ENCODE measurements around the gene TRIM39.
"Not testable (repeated sequence)": the region's sequence is repeated elsewhere in the genome, so short reads cannot be mapped to it uniquely, and the experiment has no call there.

TRIM39 gene

GRCh38 chr6:30326526-30327231 is at the start of gene TRIM39:
TRIM39 (plus strand) TSS chr6:30326927; CDS start chr6:30329318, 2,391 bp downstream.
- peak; percentile 85 for DNase-seq

GRCh38 chr6:30280988-30281387 is 45.7 kb upstream of the TRIM39 start:
- not testable (repeated sequence) for DNase-seq

DNA sequence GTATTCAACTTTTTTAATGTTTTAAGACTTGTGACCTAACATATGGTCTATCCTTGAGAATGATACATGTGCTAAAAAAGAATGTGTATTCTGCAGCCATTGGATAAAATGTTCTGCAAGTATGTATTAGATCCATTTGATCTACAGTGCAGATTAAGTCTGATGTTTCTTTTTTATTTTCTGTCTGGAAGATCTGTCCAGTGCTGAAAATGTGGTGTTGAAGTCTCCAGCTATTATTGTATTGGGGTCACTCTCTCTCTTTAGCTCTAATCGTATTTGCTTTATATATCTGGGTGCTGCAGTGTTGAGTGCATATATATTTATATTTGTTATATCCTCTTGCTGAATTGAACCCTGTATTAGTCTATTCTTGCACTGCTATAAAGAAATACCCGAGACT is 44.2 kb upstream of the TRIM39 start:
- no peak for DNase-seq

GRCh38 chr6:30283761-30284160 is 43.0 kb upstream of the TRIM39 start:
- no peak for DNase-seq

GRCh38 chr6:30287139-30287538 is 39.6 kb upstream of the TRIM39 start:
- DNase-seq = no peak

- DNase-seq = no peak
Measured at GRCh38 chr6:30295837-30296236, 30.9 kb upstream of the TRIM39 start.

- DNase-seq = no peak
Measured at GRCh38 chr6:30304002-30304401, 22.7 kb upstream of the TRIM39 start.

- no peak for DNase-seq
Measured at GRCh38 chr6:30311101-30311500, 15.6 kb upstream of the TRIM39 start.

- DNase-seq = no peak
Measured at GRCh38 chr6:30311671-30312070, 15.1 kb upstream of the TRIM39 start.

- no peak for DNase-seq
Measured at GRCh38 chr6:30312266-30312665, 14.5 kb upstream of the TRIM39 start.

GRCh38 chr6:30312676-30313321 is 13.9 kb upstream of the TRIM39 start:
- no peak for DNase-seq

- no peak for DNase-seq
Measured at GRCh38 chr6:30315156-30315555, 11.6 kb upstream of the TRIM39 start.

DNA sequence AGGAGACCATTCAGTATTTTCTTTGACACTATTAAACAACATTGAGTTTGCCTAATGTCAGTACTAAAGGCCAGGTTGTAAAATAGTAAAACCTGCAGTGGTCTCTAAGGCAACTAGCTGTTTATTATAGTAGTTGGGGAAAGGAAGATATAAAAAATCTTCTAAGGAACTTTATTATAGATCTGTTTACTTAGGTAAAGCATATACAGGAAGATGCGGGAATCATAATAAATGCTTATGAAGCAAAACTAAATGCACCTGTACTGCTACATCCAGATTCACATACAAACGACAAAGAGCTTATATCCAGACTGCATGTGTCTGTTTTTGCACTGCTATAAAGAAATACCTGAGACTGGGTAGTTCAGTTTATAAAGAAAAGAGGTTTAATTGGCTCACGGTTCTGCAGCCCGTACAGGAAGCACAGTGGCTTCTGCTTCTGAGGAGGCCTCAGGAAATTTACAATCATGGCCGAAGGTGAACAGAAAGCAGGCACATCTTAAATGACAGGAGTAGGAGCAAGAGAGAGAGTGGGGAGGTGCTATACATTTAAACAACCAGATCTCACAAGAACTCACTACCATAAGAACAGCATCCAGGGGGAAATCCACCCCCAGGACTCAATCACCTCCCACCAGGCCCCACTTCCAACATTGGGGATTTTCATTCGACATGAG is 8.7 kb upstream of the TRIM39 start:
- no peak for DNase-seq

DNA sequence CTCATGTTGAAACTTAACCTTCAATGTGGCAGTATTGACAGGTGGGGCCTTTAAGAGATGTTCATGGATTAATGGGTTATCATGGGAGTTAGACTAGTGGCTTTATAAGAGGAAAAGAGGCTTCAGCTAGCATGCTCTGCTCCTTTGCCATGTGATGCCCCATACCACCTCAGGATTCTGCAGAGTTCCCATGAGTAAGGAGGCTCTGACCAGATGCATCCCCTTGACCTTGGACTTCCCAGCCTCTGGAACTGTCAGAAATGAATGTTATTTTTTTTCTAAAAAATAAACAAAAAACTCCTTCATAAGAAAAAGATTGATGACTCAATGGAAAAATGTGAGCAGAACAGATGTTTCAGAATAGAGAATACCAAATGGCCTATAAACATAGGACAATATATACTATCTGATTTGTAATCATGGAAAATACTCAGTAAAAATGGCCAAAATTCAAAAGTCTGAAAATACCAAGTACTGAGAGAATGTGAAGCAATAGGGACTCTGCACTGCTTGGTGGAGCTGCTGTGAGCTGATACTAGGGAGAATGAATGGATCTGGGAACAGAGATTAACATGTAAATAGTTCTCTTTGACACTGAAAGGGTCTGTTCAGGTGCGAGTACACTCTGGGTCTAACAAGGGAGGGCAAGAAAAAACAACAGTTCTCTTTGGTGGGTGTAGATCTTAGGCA is 7.4 kb upstream of the TRIM39 start:
- DNase-seq = no peak

GRCh38 chr6:30321692-30322388 is 4.9 kb upstream of the TRIM39 start:
- no peak for DNase-seq

GRCh38 chr6:30322527-30323501 is 3.9 kb upstream of the TRIM39 start:
- DNase-seq = peak; percentile 24

- no peak for DNase-seq
Measured at GRCh38 chr6:30323806-30324205, 2.9 kb upstream of the TRIM39 start.

- peak; percentile 77 for DNase-seq
Measured at GRCh38 chr6:30325150-30325872, 1.4 kb upstream of the TRIM39 start.

DNA sequence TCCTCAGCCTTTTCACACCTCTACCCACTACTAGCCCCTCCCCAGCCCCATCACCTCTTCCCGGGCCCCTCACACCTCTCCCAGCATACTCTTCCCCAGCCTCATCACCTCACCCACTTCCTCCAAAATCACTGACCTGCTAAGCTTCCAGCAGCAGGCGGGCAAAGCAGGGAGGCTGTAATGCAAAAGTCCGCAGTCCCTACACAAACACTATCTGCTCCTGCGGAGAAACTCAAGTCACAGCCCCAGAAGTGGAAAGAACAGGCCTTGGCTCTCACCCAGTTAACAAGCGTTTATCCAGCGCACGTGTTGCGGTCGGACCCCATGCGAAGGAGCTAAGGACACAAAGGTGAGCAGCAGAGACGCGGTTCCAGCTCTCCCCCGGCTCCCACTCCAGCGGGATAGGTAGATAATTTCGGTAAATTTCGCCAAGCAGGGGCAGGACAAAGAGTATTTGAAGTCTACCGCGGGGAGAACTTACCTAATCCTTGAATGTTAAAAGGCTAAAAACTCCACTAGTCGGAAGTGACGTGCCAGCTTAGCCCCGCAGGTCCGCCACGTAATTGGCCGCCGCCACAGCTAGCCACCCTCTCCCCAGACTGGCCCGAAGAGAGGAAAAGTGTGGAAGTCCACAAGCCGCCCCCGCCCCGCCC is 728 bp upstream of the TRIM39 start:
- DNase-seq = peak; percentile 52

DNA sequence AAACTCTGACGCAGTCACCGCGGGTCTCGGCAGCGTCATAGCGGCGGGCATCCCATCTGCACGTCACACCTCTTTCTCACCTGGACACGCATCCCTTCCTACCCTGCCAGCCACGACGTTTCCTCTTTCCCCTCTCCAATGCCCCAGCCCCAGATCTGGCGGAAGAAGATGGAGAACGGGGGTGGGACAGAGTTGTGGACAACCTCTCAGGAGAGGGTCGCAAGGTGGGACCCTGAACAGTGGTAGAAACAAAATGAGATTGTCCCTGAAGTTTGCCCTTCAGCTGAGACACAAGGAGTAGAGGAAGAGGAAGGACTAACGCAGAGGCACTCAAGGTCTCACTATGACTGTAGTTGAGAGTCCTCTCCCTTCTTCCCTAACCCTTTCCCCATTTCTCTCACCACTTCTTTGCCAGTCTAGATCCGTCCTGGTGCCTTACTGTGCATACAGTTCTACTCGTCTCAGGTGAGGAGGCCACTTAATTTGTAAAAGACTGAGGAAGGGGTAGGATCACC is 562 bp downstream of the TRIM39 start:
- no peak for DNase-seq
